GM12878 (cell line): Measurements from ENCODE around the gene SHLD1. TPM values are rescaled to one million over a fixed set of nuclear protein-coding genes. Genes with fewer than 3 reads are reported as not detected.
"Not testable (repeated sequence)": the region's sequence is repeated elsewhere in the genome, so short reads cannot be mapped to it uniquely, and the experiment has no call there.

Experiments
- ATAC-seq: fragments of 200-7000 bp; cut with Tn5 transposase; 3 replicates; pipeline ENCODE4 v1.9.1; 2020; ENCODE audit warnings: mild to moderate bottlenecking, moderate library complexity
- BruUV-seq: library from RNA; stranded (reverse); fragments of 400-500 nt; replicated peaks from 2 replicates; lab custom pipeline; 2021; lab: Mats Ljungman, UMichigan
- CTCF ChIA-PET: fragments of 300-600 bp; sonication (Branson Sonifier 250); formaldehyde crosslinking; extraction: SDS; loops from one replicate; lab custom pipeline; 2021; ENCODE audit warnings: inconsistent platforms; lab: Yijun Ruan, JAX
- POLR2A ChIA-PET: fragments of 350-600 bp; formaldehyde crosslinking; extraction: SDS; loops from one replicate; lab custom pipeline; 2021; ENCODE audit warnings: inconsistent platforms; lab: Charles Lee
- RAD21 ChIA-PET: fragments of 300-600 bp; sonication (Branson Sonifier 250); formaldehyde crosslinking; loops from one replicate; lab custom pipeline; 2023; ENCODE audit warnings: antibody characterized with exemption; ENCODE audit not compliant: unreplicated experiment; lab: Charles Lee
- SMC1A ChIA-PET: fragments of 300-600 bp; sonication (Branson Sonifier 250); formaldehyde crosslinking; loops from one replicate; lab custom pipeline; 2023; ENCODE audit not compliant: unreplicated experiment, uncharacterized antibody; lab: Charles Lee
- DNase-seq: peaks from one replicate; pipeline ENCODE4 v3.0.0-alpha.2; 2011; ENCODE audit warnings: low read depth, low spot score
- FAIRE-seq: peaks from 3 replicates; lab custom pipeline; 2011; peaks lifted over from hg19 to GRCh38; lab: Jason Lieb, UNC
- H2AFZ ChIP-seq: 2 replicates; pipeline ENCODE4 v1.6.0; 2011; ENCODE audit warnings: low read depth, low read length, control low read depth; ENCODE audit not compliant: control insufficient read depth
- H3K27ac ChIP-seq: 2 replicates; pipeline ENCODE4 v1.5.1; 2011; ENCODE audit warnings: control low read depth; ENCODE audit not compliant: control insufficient read depth, insufficient read depth
- H3K27me3 ChIP-seq, 2 experiments: replicated peaks in 1 of 2; 2 replicates each; pipeline versions ENCODE4 v1.6.0 to v1.6.1; 2011; ENCODE audit warnings: low read length in 1 of 2; ENCODE audit not compliant: control insufficient read depth in 2 of 2, insufficient read depth in 2 of 2
- H3K36me3 ChIP-seq, 2 experiments: 2 replicates each; pipeline ENCODE4 v1.5.1; 2011; ENCODE audit warnings: low read length in 1 of 2; ENCODE audit not compliant: control insufficient read depth in 2 of 2, insufficient read depth in 2 of 2
- H3K4me1 ChIP-seq: 2 replicates; pipeline ENCODE4 v1.6.1; 2011; ENCODE audit warnings: mild to moderate bottlenecking, low read length, moderate library complexity, mixed read lengths; ENCODE audit not compliant: control insufficient read depth, insufficient read depth
- H3K4me2 ChIP-seq: 2 replicates; pipeline ENCODE4 v1.6.0; 2011; ENCODE audit warnings: control low read depth; ENCODE audit not compliant: control insufficient read depth, insufficient read depth
- H3K4me3 ChIP-seq: fragments of 200-600 bp; sonication (generic); 2 replicates; pipeline ENCODE4 v1.5.1; 2016
- H3K79me2 ChIP-seq: 2 replicates; pipeline ENCODE4 v1.6.0; 2011; ENCODE audit warnings: low read length; ENCODE audit not compliant: control insufficient read depth, insufficient read depth
- H3K9ac ChIP-seq: 2 replicates; pipeline ENCODE4 v1.8.0; 2011; ENCODE audit warnings: low read length, control low read depth, mixed read lengths; ENCODE audit not compliant: control insufficient read depth, insufficient read depth
- H3K9me3 ChIP-seq: replicated peaks from 3 replicates; pipeline ENCODE4 v1.5.1; 2011; ENCODE audit warnings: mild to moderate bottlenecking, low read length; ENCODE audit not compliant: control insufficient read depth, insufficient read depth
- H4K20me1 ChIP-seq: 2 replicates; pipeline ENCODE4 v1.6.0; 2011; ENCODE audit not compliant: control insufficient read depth, insufficient read depth
- ATF7 ChIP-seq: fragments of 450-650 bp; IDR thresholded peaks from 2 replicates; pipeline ENCODE4 v1.6.1; 2016; ENCODE audit warnings: low read depth, mild to moderate bottlenecking
- BHLHE40 ChIP-seq, 2 experiments: fragments of 450-650 bp in 1 of 2; IDR thresholded peaks; 2 replicates each; pipeline ENCODE4 v1.6.1; 2011 to 2017; ENCODE audit warnings: low read depth in 2 of 2, borderline replicate concordance in 1 of 2, improper control_type of control experiment in 1 of 2, low read length in 1 of 2, mild to moderate bottlenecking in 1 of 2
- EP300 ChIP-seq, 2 experiments: fragments of 150-350 bp in 1 of 2; IDR thresholded peaks; 2 replicates each; pipeline ENCODE4 v1.6.1; 2011 to 2012; ENCODE audit warnings: low read depth in 2 of 2, low read length in 2 of 2, borderline replicate concordance in 1 of 2, improper control_type of control experiment in 1 of 2, inconsistent platforms in 1 of 2; ENCODE audit not compliant: control insufficient read depth in 1 of 2
- KDM1A ChIP-seq: fragments of 200-600 bp; sonication (generic); IDR thresholded peaks from 2 replicates; pipeline ENCODE4 v1.6.1; 2016; ENCODE audit warnings: borderline replicate concordance
- MTA3 ChIP-seq: IDR thresholded peaks from 2 replicates; pipeline ENCODE4 v1.6.1; 2012; ENCODE audit warnings: low read length, inconsistent platforms, borderline replicate concordance
- PML ChIP-seq: IDR thresholded peaks from 2 replicates; pipeline ENCODE4 v1.6.1; 2012; ENCODE audit warnings: low read length, inconsistent platforms
- RUNX3 ChIP-seq: IDR thresholded peaks from 2 replicates; pipeline ENCODE4 v1.6.1; 2012; ENCODE audit warnings: low read length, inconsistent platforms
- SMAD1 ChIP-seq: fragments of 450-650 bp; IDR thresholded peaks from 2 replicates; pipeline ENCODE4 v1.6.1; 2018; ENCODE audit warnings: mild to moderate bottlenecking, low read depth; ENCODE audit not compliant: partially characterized antibody
- SPI1 ChIP-seq: IDR thresholded peaks from 2 replicates; pipeline ENCODE4 v1.6.1; 2011; ENCODE audit warnings: low read depth, mild to moderate bottlenecking, low read length, moderate library complexity, borderline replicate concordance; ENCODE audit not compliant: insufficient read depth
- ZNF622 ChIP-seq: fragments of 450-650 bp; IDR thresholded peaks from 2 replicates; pipeline ENCODE4 v1.6.1; 2017; ENCODE audit warnings: mild to moderate bottlenecking, inconsistent platforms
- WGBS: methylation state at CpG from one replicate; pipeline ENCODE4 v1.1.6; 2016; ENCODE audit warnings: low lambda C conversion rate; ENCODE audit not compliant: insufficient replicate concordance, insufficient coverage; ENCODE audit errors: missing lambda C conversion rate; 5-methylcytosine and 5-hydroxymethylcytosine counted together
- in situ Hi-C: fragments of 300-500 bp; cut with MboI; formaldehyde crosslinking; loops from 9 replicates; pipeline ENCODE4 v1.14.3; 2018; ENCODE audit warnings: mixed read lengths
- intact Hi-C: fragments of 100-400 bp; cut with micrococcal nuclease; formaldehyde crosslinking; loops from one replicate; pipeline ENCODE4 v1.14.2; 2022; ENCODE audit not compliant: unreplicated experiment
- polyA plus RNA-seq, 11 experiments: library from polyadenylated mRNA; depleted of rRNA in 4 of 11; unstranded in 6 of 11; stranded (reverse) in 5 of 11; fragments of >200 nt; fragmentation: Nextera tagmentation in 4 of 11; fragmentation: Illumina TruSeq in 1 of 11; extraction: Ambion mirVana in 4 of 11; extraction: Trizol in 1 of 11; gene quantifications; 1 replicate in 1 of 11; 2 replicates in 10 of 11; pipeline versions ENCODE4 v1.2.1 to v1.2.3, GENCODE V29; 2011 to 2016; ENCODE audit warnings: inconsistent platforms in 2 of 11, missing spikeins in 2 of 11, low read depth in 1 of 11
- total RNA-seq, 4 experiments: library from RNA; depleted of rRNA in 3 of 4; stranded (reverse); fragments of >200 nt in 3 of 4; fragmentation: Illumina TruSeq in 1 of 4; extraction: Trizol in 1 of 4; gene quantifications; 2 replicates each; pipeline versions ENCODE4 v1.2.1 to v1.2.3, GENCODE V29; 2013 to 2021

SHLD1 gene
- total and polyA plus RNA-seq, 10 of the 15 experiments (the other 5 are each of a cell fraction or from before 2014, with no cell fraction given), result 10.8 to 70.9 (median 25.4) TPM

GRCh38 chr20:5779071-5779900 is 29.1 kb downstream of the SHLD1 start (continued):
- TF ChIP-seq BHLHE40 (IDR thresholded peaks at IDR 0.05; ENCODE audit: borderline replicate concordance in 1 of 2, low read depth in 2 of 2, low read length in 1 of 2), result no peak
- TF ChIP-seq EP300 (IDR thresholded peaks at IDR 0.05; ENCODE audit: borderline replicate concordance in 1 of 2, control insufficient read depth in 1 of 2, low read depth in 2 of 2, low read length in 2 of 2), result no peak
- TF ChIP-seq ATF7, result no peak
- no peak for TF ChIP-seq KDM1A
- no peak for TF ChIP-seq SMAD1
- no peak for TF ChIP-seq ZNF622

GRCh38 chr20:5780846-5781217 is 30.6 kb downstream of the SHLD1 start:
- H3K4me3 ChIP-seq, result no peak overlapping the region
- ChIA-PET RAD21 (interaction anchor here (1.0 kb wide), 1 partner anchor 224 kb away, joined by 3 read pairs; no protein-coding TSS in a partner anchor), CTCF (no interaction called here), SMC1A (no interaction called here), POLR2A (no interaction called here)
- H3K27ac ChIP-seq, result peak overlapping the region; percentile 33
- H3K4me2 ChIP-seq, result no peak overlapping the region
- H3K27me3 ChIP-seq, result no peaks in the 10 kb centered on the region
- peaks cover 7% of the 10 kb centered on the region for H3K4me1 ChIP-seq
- DNase-seq (no peak), FAIRE-seq (no peak), ATAC-seq (peak; percentile 50)
- 45% methylated on average over 2 of the region's 2 CpGs for WGBS
- in situ Hi-C loops, result no loop called here
- H4K20me1 ChIP-seq, result no peaks in the 10 kb centered on the region
- H3K9me3 ChIP-seq, result no peaks in the 10 kb centered on the region
- BruUV-seq, result no TSS peak
- H2AFZ ChIP-seq, result no peak overlapping the region
- peaks cover 5 to 16% of the 10 kb centered on the region in 2 experiments; a peak in 3 of 4 replicates for H3K36me3 ChIP-seq
- no peak overlapping the region for H3K9ac ChIP-seq
- H3K79me2 ChIP-seq, result no peaks in the 10 kb centered on the region
- intact Hi-C loops, result loop anchor here (10.0 kb wide), 1 partner anchor 294 kb away; no protein-coding TSS in a partner anchor
- TF ChIP-seq SPI1 (no peak), MTA3 (no peak), RUNX3 (peak; percentile 58), PML (no peak)

DNA sequence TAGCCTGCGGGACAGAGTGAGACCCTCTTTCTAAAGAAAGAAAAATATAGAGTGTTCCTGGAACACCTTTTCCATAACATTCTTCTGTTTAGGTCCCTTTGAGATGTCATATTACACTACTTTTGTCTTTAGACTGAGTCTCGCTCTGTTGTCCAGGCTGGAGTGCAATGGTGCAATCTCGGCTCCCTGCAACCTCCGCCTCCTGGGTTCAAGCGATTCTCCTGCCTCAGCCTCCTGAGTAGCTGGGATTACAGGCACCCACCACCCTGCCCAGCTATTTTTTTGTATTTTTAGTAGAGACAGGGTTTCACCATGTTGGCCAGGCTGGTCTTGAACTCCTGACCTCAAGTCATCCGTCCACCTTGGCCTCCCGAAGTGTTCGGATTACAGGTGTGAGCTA is 31.2 kb downstream of the SHLD1 start:
- BruUV-seq, H3K4me3 ChIP-seq, in situ Hi-C loops, H4K20me1 ChIP-seq, H3K4me1 ChIP-seq, H3K4me2 ChIP-seq, H3K9ac ChIP-seq, DNase-seq, CTCF ChIA-PET, ATAC-seq, H3K27ac ChIP-seq, H2AFZ ChIP-seq, H3K79me2 ChIP-seq, H3K27me3 ChIP-seq, POLR2A ChIA-PET, FAIRE-seq, H3K9me3 ChIP-seq: not testable (repeated sequence)
- ChIA-PET SMC1A (interaction anchor here (1.7 kb wide), 1 partner anchor 221 kb away, joined by 4 read pairs; no protein-coding TSS in a partner anchor), RAD21 (interaction anchor here (0.5 to 1.0 kb wide), 4 partner anchors 18 to 224 kb away, joined by 3 to 4 read pairs (median 4); no protein-coding TSS in a partner anchor)
- WGBS, result over 99% methylated on average over 8 of the region's 8 CpGs
- intact Hi-C loops, result loop anchor here (10.0 kb wide), 1 partner anchor 293 kb away; no protein-coding TSS in a partner anchor
- H3K36me3 ChIP-seq, result peaks cover 2 to 16% of the 10 kb centered on the region in 2 experiments; a peak in 3 of 4 replicates
